Skeletal muscle tissue (tissue), 4 donors: ENCODE measurements around the gene LCN1. TPM values are rescaled to one million over a fixed set of nuclear protein-coding genes. Genes with fewer than 3 reads are reported as not detected.

ENCODE experiments used
- H3K27ac ChIP-seq: one replicate; pipeline ENCODE4 v1.7.0; 2013; ENCODE audit warnings: mild to moderate bottlenecking, low read depth, low read length, inconsistent platforms
- H3K27me3 ChIP-seq, 3 donors: one replicate each; pipeline ENCODE4 v1.7.0; 2013; ENCODE audit warnings: low read length in 3 of 3; ENCODE audit not compliant: control insufficient read depth in 3 of 3, insufficient read depth in 3 of 3
- H3K36me3 ChIP-seq, 3 donors: one replicate each; pipeline ENCODE4 v1.7.0; 2013; ENCODE audit warnings: low read length in 3 of 3; ENCODE audit not compliant: control insufficient read depth in 3 of 3, insufficient read depth in 3 of 3
- H3K4me1 ChIP-seq, 3 donors: one replicate each; pipeline ENCODE4 v1.7.0; 2013; ENCODE audit warnings: low read length in 3 of 3, mild to moderate bottlenecking in 3 of 3; ENCODE audit not compliant: control insufficient read depth in 3 of 3, insufficient read depth in 3 of 3
- H3K4me3 ChIP-seq, 3 donors: one replicate each; pipeline ENCODE4 v1.7.0; 2013; ENCODE audit warnings: low read length in 3 of 3
- H3K9ac ChIP-seq, 3 donors: one replicate each; pipeline ENCODE4 v1.7.0; 2013; ENCODE audit warnings: low read length in 3 of 3, mild to moderate bottlenecking in 3 of 3, moderate library complexity in 2 of 3, low read depth in 1 of 3
- H3K9me3 ChIP-seq, 3 donors: one replicate each; pipeline ENCODE4 v1.7.0; 2013; ENCODE audit warnings: low read length in 3 of 3; ENCODE audit not compliant: control insufficient read depth in 3 of 3
- total RNA-seq: library from RNA; depleted of rRNA; stranded (reverse); fragments of >200 nt; gene quantifications from one replicate; pipeline ENCODE4 v1.2.3, GENCODE V29; 2014
- donor health status: Osteomylitis.

LCN1 gene
- total RNA-seq, 1 donor from 2014 or later = not detected

- Histone ChIP-seq H3K27me3 (no peaks in the 10 kb centered on the region), H3K36me3 (peaks cover 9 to 27% (median 15%) of the 10 kb centered on the region in 3 donors), H3K4me1 (no peaks in the 10 kb centered on the region), H3K27ac (no peak overlapping the region), H3K9ac (no peak overlapping the region), H3K9me3 (no peaks in the 10 kb centered on the region), H3K4me3 (no peak overlapping the region)
Observed at GRCh38 chr9:135488013-135488330, 33.3 kb upstream of the LCN1 start.

- no peaks in the 10 kb centered on the region for H3K27me3 ChIP-seq
- no peaks in the 10 kb centered on the region for H3K9me3 ChIP-seq
- no peak overlapping the region for H3K9ac ChIP-seq
- no peaks in the 10 kb centered on the region for H3K4me1 ChIP-seq
- no peak overlapping the region for H3K27ac ChIP-seq
- H3K36me3 ChIP-seq = peaks cover 9 to 27% (median 13%) of the 10 kb centered on the region in 3 donors
- H3K4me3 ChIP-seq = no peak overlapping the region
Observed at GRCh38 chr9:135488527-135488926, 32.7 kb upstream of the LCN1 start.

DNA sequence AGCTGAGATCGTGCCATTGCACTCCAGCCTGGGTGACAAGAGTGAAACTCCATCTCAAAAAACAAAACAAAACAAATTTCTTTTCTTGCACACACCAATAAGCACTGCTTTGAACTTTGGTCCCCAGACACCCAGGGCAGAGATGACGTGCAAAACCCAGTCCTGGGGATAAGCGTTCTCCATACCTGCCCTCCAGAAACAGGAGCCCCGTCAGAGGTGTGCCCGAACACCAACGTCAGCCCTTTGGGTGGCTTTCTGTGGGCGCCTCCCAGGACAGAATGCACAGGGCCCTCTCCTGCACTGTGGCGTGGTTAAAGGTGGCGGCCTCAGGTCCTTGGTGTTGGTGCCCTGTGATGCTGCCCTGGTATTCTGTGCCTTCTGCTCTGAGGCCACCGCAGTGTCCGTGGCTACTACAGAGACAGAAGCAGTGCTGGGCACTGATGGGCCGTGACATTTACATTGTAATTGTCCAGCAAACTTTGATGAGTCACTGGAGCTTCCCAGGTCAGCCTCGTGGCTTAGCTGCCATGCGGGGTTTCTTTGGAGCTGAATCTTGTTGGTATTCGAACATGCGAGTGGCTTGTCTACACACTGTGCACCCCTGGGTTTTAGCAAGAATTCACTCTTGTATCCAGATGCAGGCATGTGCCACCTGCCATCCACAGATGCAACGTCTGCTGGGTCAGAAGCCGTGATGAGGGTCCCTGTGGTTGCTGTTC is 31.9 kb upstream of the LCN1 start:
- Histone ChIP-seq H3K27me3 (no peaks in the 10 kb centered on the region), H3K4me1 (no peaks in the 10 kb centered on the region), H3K9me3 (no peaks in the 10 kb centered on the region), H3K4me3 (no peak overlapping the region), H3K36me3 (peaks cover 9 to 23% (median 10%) of the 10 kb centered on the region in 3 donors), H3K27ac (no peak overlapping the region), H3K9ac (no peak overlapping the region)

GRCh38 chr9:135490166-135490870 is 30.9 kb upstream of the LCN1 start:
- Histone ChIP-seq H3K27ac (no peak overlapping the region), H3K36me3 (peaks cover 5 to 16% (median 6%) of the 10 kb centered on the region in 3 donors), H3K27me3 (peaks cover 0 to 4% (median 0%) of the 10 kb centered on the region in 3 donors), H3K9me3 (no peaks in the 10 kb centered on the region), H3K9ac (no peak overlapping the region), H3K4me1 (no peaks in the 10 kb centered on the region), H3K4me3 (no peak overlapping the region)

- H3K4me3 ChIP-seq = no peak overlapping the region
- peaks cover 0 to 4% (median 0%) of the 10 kb centered on the region in 3 donors for H3K27me3 ChIP-seq
- H3K9me3 ChIP-seq = no peaks in the 10 kb centered on the region
- H3K9ac ChIP-seq = no peak overlapping the region
- H3K27ac ChIP-seq = no peak overlapping the region
- peaks cover 0 to 9% (median 5%) of the 10 kb centered on the region in 3 donors for H3K36me3 ChIP-seq
- H3K4me1 ChIP-seq = no peaks in the 10 kb centered on the region
Observed at GRCh38 chr9:135490980-135491464, 30.2 kb upstream of the LCN1 start.

GRCh38 chr9:135491764-135492163 is 29.5 kb upstream of the LCN1 start:
- Histone ChIP-seq H3K4me3 (no peak overlapping the region), H3K27me3 (peaks cover 0 to 4% (median 0%) of the 10 kb centered on the region in 3 donors), H3K9me3 (no peaks in the 10 kb centered on the region), H3K4me1 (no peaks in the 10 kb centered on the region), H3K9ac (no peak overlapping the region), H3K36me3 (peaks cover 0 to 6% (median 5%) of the 10 kb centered on the region in 3 donors), H3K27ac (no peak overlapping the region)

DNA sequence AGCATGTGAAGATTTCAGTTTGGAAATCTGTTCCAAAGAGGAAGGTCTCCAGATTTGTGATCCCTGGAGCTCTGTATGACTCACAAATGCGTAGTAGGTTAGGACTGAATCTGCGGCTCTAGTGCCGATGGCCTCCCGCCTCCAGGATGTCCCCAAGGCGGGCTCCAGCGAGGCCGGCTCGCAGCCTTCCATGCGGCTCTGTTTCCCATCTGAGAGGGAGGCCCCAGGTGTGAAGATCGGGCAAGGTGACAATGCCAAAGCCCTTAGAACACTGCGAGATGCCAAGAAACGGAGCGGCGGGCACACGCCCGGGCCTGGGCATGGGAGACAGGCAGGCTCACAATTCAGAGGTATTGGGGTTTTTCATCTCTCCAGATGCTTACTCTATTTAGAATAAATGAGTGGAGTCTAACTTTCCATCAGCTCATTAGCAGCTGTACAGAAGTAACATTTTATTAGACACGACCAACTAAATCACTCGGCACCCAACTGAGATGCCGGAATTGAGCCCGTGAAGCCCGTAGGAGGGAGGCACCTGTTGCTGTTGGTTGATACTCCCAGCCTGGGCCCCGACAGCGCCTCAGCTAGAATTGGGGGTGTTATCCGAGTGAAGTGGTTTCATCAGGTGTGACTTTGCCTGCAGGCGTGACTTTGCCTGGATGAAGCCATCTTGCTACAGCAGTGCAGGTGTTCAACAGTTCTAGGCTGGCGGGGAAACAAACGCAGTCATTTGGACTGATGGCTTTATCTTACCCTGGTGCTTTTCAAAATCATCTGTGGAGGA is 28.2 kb upstream of the LCN1 start:
- Histone ChIP-seq H3K4me3 (no peak overlapping the region), H3K9me3 (no peaks in the 10 kb centered on the region), H3K27me3 (peaks cover 0 to 7% (median 0%) of the 10 kb centered on the region in 3 donors), H3K4me1 (no peaks in the 10 kb centered on the region), H3K36me3 (peaks cover 0 to 3% (median 0%) of the 10 kb centered on the region in 3 donors), H3K9ac (no peak overlapping the region), H3K27ac (no peak overlapping the region)

DNA sequence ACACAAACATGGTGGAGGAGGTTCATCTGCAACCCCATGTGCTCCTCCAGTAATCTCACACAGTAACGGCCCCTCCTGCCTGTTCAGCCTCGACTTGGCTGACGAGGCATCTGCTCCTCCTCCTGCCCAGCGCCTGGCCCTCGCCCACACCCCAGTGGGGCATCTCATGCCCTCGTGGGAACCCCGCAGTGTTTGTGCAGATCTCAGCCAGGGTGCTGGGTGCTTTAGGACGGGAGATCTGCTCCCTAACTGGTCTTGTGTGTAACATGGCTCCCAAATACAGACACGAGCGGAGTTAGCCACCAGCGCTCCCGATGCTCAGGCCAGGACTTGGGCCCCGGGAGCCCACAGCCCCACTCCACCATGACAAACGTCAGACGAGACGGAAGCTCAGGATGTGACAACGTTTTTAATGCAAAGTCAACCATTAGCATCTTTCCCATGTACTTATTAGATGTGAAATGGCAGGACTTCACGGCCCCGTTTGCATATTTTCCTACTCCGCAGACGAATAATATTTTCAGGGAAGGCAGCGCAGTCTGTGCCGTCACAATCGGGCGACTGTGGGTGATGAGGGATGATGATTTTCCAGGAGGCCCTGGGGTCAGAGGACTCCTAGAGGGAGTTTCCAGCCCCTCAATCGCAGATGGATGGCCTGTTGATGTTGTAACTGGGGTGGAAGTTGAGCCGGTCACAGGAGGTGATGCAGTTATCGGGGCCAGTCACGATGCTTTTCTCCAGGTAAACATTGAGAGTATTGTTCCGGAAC is 26.3 kb upstream of the LCN1 start:
- Histone ChIP-seq H3K4me1 (peaks cover 7 to 9% (median 8%) of the 10 kb centered on the region in 3 donors), H3K4me3 (no peak overlapping the region), H3K27ac (no peak overlapping the region), H3K9me3 (no peaks in the 10 kb centered on the region), H3K9ac (no peak overlapping the region), H3K36me3 (no peaks in the 10 kb centered on the region), H3K27me3 (peaks cover 0 to 8% (median 6%) of the 10 kb centered on the region in 3 donors)

GRCh38 chr9:135498381-135499126 is 22.7 kb upstream of the LCN1 start:
- no peak overlapping the region for H3K4me3 ChIP-seq
- no peaks in the 10 kb centered on the region for H3K9me3 ChIP-seq
- H3K9ac ChIP-seq = no peak overlapping the region

More at GRCh38 chr9:135498381-135499126, 22.7 kb upstream of the LCN1 start:
- peaks cover 7 to 13% (median 12%) of the 10 kb centered on the region in 3 donors for H3K36me3 ChIP-seq
- peaks cover 0 to 8% (median 6%) of the 10 kb centered on the region in 3 donors for H3K27me3 ChIP-seq
- H3K4me1 ChIP-seq = peaks cover 24 to 28% (median 28%) of the 10 kb centered on the region in 3 donors
- H3K27ac ChIP-seq = no peak overlapping the region
